ENCODE data around the gene TMEM245. TPM values are rescaled to one million over a fixed set of nuclear protein-coding genes. Genes with fewer than 3 reads are reported as not detected.

Gene TMEM245
- polyA plus RNA-seq, 2 of the 4 experiments (the other 2 are of a cell fraction): 44.9 to 88.9 TPM

DNA sequence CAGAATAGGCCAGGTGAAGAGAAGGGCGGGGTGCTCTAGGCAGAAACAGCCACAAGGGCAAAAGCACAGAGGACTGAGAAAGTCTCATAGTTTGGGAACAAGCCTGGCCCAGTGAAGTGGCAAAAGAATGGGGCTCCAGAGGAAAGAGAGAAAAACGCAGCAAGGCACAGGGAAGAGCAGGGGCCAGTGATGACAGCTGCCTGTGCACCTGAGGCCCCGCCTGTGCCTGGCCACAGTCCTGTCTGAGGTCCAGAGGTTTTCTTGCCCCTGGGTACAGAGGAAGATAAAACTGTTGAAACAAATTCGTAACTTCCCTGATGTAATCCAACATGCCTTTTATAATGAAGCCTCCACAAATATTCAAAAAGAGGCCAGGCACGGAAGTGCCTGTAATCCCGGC is 25.3 kb upstream of the TMEM245 start:
- Histone ChIP-seq H3K9me3 (no peaks in the 10 kb centered on the region), H3K27ac (no peak overlapping the region), H3K4me3 (no peak overlapping the region), H3K4me1 (peaks cover 5% of the 10 kb centered on the region; the same call in 1 of the 3 replicates), H3K4me2 (no peak overlapping the region)
- CTCF ChIA-PET: interaction anchor here (0.9 to 1.0 kb wide), 2 partner anchors 174 to 256 kb away, joined by 3 read pairs; no protein-coding TSS in a partner anchor
- DNase-seq (ENCODE audit: low read depth in 1 of 2, low spot score in 1 of 2) (no peak), FAIRE-seq (no peak), ATAC-seq (peak in 1 of 2 experiments; percentile 22; a peak in 1 of 6 replicates)
- POLR2A ChIA-PET: no interaction called here
- TF ChIP-seq KDM1A (IDR thresholded peaks at IDR 0.05; ENCODE audit: low read depth) (no peak), NPAS2 (CRISPR knock-in tag; IDR thresholded peaks at IDR 0.05; ENCODE audit: borderline replicate concordance) (no peak), NFE2L2 (conservative IDR thresholded peaks at IDR 0.05; ENCODE audit: low read length) (no peak), FOSB (CRISPR knock-in tag; IDR thresholded peaks at IDR 0.05) (no peak), MYC (IDR thresholded peaks at IDR 0.05; ENCODE audit: borderline replicate concordance, low read length) (no peak), SREBF2 (IDR thresholded peaks at IDR 0.05) (no peak), ESRRA (IDR thresholded peaks at IDR 0.05; ENCODE audit: borderline replicate concordance, low read length) (no peak), POLR2AphosphoS2 (conservative IDR thresholded peaks at IDR 0.05; ENCODE audit: low read length) (no peak), HOXB5 (CRISPR knock-in tag; IDR thresholded peaks at IDR 0.05) (no peak), RAD21 (conservative IDR thresholded peaks at IDR 0.05 in 1 of 2, IDR thresholded peaks at IDR 0.05 in 1 of 2) (no peak), CHD4 (IDR thresholded peaks at IDR 0.05; ENCODE audit: borderline replicate concordance) (no peak), CBX8 (IDR thresholded peaks at IDR 0.05) (no peak)
- TF ChIP-seq, protein P1, sequence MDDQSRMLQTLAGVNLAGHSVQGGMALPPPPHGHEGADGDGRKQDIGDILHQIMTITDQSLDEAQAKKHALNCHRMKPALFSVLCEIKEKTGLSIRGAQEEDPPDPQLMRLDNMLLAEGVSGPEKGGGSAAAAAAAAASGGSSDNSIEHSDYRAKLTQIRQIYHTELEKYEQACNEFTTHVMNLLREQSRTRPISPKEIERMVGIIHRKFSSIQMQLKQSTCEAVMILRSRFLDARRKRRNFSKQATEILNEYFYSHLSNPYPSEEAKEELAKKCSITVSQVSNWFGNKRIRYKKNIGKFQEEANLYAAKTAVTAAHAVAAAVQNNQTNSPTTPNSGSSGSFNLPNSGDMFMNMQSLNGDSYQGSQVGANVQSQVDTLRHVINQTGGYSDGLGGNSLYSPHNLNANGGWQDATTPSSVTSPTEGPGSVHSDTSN (IDR thresholded peaks at IDR 0.05): no peak
- TF ChIP-seq, protein P2, sequence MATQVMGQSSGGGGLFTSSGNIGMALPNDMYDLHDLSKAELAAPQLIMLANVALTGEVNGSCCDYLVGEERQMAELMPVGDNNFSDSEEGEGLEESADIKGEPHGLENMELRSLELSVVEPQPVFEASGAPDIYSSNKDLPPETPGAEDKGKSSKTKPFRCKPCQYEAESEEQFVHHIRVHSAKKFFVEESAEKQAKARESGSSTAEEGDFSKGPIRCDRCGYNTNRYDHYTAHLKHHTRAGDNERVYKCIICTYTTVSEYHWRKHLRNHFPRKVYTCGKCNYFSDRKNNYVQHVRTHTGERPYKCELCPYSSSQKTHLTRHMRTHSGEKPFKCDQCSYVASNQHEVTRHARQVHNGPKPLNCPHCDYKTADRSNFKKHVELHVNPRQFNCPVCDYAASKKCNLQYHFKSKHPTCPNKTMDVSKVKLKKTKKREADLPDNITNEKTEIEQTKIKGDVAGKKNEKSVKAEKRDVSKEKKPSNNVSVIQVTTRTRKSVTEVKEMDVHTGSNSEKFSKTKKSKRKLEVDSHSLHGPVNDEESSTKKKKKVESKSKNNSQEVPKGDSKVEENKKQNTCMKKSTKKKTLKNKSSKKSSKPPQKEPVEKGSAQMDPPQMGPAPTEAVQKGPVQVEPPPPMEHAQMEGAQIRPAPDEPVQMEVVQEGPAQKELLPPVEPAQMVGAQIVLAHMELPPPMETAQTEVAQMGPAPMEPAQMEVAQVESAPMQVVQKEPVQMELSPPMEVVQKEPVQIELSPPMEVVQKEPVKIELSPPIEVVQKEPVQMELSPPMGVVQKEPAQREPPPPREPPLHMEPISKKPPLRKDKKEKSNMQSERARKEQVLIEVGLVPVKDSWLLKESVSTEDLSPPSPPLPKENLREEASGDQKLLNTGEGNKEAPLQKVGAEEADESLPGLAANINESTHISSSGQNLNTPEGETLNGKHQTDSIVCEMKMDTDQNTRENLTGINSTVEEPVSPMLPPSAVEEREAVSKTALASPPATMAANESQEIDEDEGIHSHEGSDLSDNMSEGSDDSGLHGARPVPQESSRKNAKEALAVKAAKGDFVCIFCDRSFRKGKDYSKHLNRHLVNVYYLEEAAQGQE (IDR thresholded peaks at IDR 0.05): no peak
- TF ChIP-seq, protein P3, sequence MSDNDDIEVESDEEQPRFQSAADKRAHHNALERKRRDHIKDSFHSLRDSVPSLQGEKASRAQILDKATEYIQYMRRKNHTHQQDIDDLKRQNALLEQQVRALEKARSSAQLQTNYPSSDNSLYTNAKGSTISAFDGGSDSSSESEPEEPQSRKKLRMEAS (IDR thresholded peaks at IDR 0.05): no peak
- 81% methylated on average over 6 of the region's 6 CpGs for WGBS (ENCODE audit: missing lambda C conversion rate)

DNA sequence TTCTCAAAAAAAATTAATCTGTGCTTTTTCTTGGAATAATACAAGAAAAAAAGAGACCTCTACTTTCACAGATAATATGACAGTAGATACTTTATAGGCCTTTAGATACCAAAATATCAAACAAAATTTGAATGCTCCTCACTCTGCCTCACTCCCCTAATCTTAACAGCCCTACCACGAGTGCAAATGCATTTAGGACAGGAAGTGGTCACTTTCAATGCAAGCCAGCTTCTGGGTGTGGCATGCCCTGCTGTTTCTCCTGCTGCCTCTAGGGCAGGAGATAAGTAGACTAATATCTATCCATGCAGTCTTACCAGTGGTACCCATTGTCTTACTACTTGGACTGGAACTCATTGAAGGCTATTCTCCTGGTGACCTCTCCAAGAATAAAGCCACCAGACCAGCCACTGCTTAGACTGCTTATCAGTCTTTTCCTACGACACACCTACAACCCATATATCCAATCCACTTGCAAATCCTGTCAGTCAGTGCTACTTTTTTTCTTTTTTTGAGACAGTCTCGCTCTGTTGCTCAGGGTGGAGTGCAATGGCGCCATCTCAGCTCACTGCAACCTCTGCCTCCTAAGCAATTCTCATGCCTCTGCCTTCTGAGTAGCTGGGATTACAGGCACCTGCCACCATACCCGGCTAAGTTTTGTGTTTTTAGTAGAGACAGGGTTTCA is 24.3 kb upstream of the TMEM245 start:
- H3K9me3 ChIP-seq: no peaks in the 10 kb centered on the region
- POLR2A ChIA-PET: no interaction called here
- TF ChIP-seq CBX8 (IDR thresholded peaks at IDR 0.05) (no peak), TFCP2L1 (CRISPR knock-in tag; IDR thresholded peaks at IDR 0.05) (no peak), RNF2 (IDR thresholded peaks at IDR 0.05; ENCODE audit: borderline replicate concordance, low read depth) (no peak), SREBF2 (IDR thresholded peaks at IDR 0.05) (no peak), GATA3 (IDR thresholded peaks at IDR 0.05; ENCODE audit: borderline replicate concordance) (no peak), HOXB13 (CRISPR knock-in tag; IDR thresholded peaks at IDR 0.05; ENCODE audit: low read depth) (no peak), KDM5A (IDR thresholded peaks at IDR 0.05) (no peak), ZC3H11A (IDR thresholded peaks at IDR 0.05) (no peak), MAFK (IDR thresholded peaks at IDR 0.05; ENCODE audit: partially characterized antibody) (no peak), NPAS2 (CRISPR knock-in tag; IDR thresholded peaks at IDR 0.05; ENCODE audit: borderline replicate concordance) (no peak), TP53 (CRISPR knock-in tag; IDR thresholded peaks at IDR 0.05) (no peak), CHD4 (IDR thresholded peaks at IDR 0.05; ENCODE audit: borderline replicate concordance) (no peak), CTCF (IDR thresholded peaks at IDR 0.05) (no peak), JUNB (IDR thresholded peaks at IDR 0.05) (no peak), RARB (CRISPR knock-in tag; IDR thresholded peaks at IDR 0.05) (no peak)
- TF ChIP-seq, protein P4, sequence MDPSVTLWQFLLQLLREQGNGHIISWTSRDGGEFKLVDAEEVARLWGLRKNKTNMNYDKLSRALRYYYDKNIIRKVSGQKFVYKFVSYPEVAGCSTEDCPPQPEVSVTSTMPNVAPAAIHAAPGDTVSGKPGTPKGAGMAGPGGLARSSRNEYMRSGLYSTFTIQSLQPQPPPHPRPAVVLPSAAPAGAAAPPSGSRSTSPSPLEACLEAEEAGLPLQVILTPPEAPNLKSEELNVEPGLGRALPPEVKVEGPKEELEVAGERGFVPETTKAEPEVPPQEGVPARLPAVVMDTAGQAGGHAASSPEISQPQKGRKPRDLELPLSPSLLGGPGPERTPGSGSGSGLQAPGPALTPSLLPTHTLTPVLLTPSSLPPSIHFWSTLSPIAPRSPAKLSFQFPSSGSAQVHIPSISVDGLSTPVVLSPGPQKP (IDR thresholded peaks at IDR 0.05; ENCODE audit: low read depth, low read length): no peak
- FAIRE-seq: peak; percentile 43
- H3K4me1 ChIP-seq: peaks cover 5% of the 10 kb centered on the region; the same call in 1 of the 3 replicates
- peak overlapping the region; percentile 19; the same call in 1 of the 3 replicates for H3K4me2 ChIP-seq
- no peak overlapping the region for H3K27ac ChIP-seq
- no peak overlapping the region for H3K4me3 ChIP-seq
- CTCF ChIA-PET: interaction anchor here (0.6 to 1.5 kb wide), 3 partner anchors 16 to 305 kb away, joined by 3 to 4 read pairs (median 3); no protein-coding TSS in a partner anchor
- DNase-seq (ENCODE audit: low read depth in 1 of 2, low spot score in 1 of 2): peak; percentile 64 to 67
- peak; percentile 90 to 98 for ATAC-seq
- WGBS (ENCODE audit: missing lambda C conversion rate): 71% methylated on average over 5 of the region's 5 CpGs
